ENCODE measurements around the gene FOS. TPM values are rescaled to one million over a fixed set of nuclear protein-coding genes. Genes with fewer than 3 reads are reported as not detected.
A peak's percentile ranks its signal among the peaks of the same experiment; 100 is the strongest.
"Not testable (repeated sequence)": the region's sequence is repeated elsewhere in the genome, so short reads cannot be mapped to it uniquely, and the experiment has no call there.

FOS gene
- total RNA-seq: 0.87 and 80.4 TPM in 2 replicates

DNA sequence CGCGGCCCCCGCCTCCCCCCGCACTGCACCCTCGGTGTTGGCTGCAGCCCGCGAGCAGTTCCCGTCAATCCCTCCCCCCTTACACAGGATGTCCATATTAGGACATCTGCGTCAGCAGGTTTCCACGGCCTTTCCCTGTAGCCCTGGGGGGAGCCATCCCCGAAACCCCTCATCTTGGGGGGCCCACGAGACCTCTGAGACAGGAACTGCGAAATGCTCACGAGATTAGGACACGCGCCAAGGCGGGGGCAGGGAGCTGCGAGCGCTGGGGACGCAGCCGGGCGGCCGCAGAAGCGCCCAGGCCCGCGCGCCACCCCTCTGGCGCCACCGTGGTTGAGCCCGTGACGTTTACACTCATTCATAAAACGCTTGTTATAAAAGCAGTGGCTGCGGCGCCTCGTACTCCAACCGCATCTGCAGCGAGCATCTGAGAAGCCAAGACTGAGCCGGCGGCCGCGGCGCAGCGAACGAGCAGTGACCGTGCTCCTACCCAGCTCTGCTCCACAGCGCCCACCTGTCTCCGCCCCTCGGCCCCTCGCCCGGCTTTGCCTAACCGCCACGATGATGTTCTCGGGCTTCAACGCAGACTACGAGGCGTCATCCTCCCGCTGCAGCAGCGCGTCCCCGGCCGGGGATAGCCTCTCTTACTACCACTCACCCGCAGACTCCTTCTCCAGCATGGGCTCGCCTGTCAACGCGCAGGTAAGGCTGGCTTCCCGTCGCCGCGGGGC, at the start of gene FOS:
TSS of gene FOS (plus strand) at position 407 of the 731 bp plus-strand sequence. CDS start at position 562, 155 bp downstream.
- peak; percentile 90 for DNase-seq (ENCODE audit: low read depth)

DNA sequence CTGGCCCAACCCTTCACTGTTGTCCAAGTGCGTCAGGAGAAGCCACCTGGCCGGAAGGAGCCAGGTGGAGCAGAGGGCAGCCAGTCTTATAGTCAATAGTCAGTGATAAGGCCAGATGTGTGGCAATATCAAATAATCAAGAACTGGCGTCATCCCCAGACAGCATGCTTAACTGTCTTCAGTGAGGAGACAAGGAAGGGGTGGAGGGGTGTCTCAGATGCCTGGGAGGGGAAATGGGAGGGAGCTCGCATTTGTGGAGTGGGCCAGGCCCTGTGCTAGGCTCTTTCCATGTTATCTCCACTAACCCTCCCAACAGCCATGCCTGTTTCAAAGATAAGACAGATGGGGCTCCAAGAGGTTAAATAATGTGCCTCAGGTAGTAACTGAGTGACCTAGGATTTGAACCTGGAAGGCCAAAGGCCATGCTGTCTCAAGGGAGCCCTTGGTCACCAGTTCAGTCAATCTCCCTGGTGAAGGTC, 48.9 kb upstream of the FOS start:
- no peak for DNase-seq (ENCODE audit: low read depth)

DNA sequence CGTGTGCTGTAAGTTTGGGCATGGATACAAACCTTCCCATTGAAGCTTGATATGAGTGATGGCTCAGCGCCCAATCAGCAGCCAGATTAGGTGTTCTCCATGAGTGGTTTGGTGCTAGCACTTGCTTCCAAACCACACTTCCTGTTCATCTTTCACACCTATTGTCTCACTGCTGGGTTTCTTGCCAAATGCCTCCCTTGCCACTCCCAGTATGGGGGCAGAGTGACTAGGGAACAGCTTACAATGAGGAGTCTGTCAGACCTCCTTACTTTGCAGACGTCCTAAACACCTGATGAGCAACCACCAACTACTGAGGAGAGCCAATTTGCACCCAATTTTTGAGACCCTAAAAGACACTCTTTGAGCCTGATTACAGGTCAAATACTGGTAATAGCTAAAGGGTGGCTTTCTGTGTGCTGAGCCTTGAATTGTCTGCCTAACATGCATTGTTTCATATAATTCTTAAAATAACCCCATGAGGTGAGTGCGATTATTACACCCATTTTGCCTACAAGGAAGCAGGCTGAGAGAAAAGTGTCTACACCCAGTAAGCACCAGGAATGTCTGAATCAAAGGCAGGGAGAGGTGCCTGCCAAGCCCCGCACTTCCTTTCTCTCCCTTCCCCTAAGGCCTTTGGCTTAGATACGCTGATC, 48.4 kb upstream of the FOS start:
- peak; percentile 92 for DNase-seq (ENCODE audit: low read depth)

DNA sequence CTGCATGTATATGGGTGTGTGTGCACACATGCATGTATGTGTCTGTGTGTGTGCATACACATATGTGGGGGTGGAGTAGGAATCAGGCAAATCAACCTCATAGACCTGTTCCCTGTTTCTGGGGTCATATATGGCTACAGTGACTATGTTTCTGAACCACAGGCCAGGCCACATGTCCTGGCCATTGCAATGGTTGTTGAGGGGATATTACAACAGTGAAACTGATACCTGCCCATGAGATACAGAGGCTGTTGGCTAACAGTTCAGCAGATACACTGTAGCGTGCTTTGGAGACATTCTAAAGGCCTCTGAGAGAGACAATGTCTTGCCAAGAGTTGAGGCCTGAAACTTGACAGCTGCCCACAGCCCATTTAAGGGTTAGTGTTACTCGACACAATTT, 47.3 kb upstream of the FOS start:
- no peak for DNase-seq (ENCODE audit: low read depth)

DNA sequence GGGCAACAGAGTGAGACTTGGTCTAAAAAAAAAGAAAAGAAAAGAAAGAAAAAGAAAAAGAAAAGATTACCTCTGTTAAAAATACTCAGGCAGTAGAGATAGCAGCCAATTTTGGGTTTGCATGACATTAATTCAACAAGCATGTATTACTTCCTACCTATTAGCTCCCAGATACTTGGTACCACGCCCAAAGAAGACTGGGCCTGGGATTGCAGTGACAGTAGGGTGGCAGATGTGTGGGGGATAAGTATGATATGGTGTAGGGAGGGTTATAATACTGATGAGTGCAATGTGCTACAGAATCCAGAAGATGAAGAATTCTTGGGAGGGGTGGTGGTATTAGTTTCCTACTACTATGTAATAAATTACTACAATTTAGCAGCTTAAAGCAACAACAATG, 46.4 kb upstream of the FOS start:
- DNase-seq (ENCODE audit: low read depth): no peak

DNA sequence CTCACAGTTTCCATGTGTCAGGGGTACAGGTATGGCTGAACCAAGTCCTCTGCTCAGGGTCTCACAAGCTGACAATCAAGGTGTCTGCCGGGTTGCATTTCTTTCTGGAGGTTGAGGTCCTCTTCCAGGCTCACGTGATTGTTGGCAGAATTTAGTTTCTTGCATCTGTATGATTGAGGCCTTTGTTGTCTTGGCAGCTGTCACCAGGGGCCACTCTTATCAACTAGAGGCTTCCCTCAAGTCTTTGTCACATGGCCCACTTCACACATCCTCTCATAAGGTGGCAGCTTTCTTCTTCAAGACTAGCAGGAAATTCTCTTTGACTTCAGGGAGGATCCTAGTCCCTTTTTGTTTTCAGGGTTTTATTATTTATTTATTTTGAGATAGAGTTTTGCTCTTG, 46.0 kb upstream of the FOS start:
- no peak for DNase-seq (ENCODE audit: low read depth)

DNA sequence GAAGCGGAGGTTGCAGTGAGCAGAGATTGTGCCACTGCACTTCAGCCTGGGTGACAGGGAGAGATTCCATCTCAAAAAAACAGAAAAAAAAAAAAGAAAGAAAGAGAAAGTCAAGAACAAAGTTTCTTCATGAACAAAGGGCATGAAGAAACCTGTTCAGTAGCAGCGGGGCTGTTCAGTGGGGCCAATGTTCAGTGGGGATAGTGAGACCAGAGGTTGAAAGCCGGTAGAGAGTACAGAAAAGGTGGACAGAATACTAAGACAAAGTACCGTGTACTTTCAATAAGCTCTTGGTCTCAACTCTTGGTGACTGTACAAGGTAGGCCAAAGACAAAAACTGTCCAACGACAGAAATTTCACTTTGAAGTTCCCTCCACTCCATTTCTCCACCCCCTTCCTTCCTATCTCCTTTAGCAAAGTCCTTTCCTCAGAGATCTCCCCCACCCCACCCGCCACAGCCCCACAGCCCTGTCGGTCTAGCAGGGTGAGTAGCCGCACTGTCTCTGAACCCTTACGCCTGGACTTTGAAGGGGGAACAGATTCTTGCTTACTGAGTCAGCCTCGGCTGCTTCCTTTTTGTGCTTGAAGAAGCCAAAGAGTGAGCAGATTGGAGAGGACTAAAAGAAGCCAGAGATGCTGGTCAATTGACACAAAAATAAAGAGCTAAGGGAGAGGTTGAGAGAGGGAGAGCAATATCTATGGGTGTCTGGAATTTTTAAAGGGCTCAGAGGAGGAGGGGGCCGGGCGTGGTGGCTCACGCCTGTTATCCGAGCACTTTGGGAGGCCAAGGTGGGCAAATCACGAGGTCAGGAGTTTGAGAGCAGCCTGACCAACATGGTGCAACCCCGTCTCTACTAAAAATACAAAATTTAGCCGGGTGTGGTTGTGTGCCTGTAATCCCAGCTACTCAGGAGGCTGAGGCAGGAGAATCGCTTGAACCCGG, 44.2 kb upstream of the FOS start:
- DNase-seq (ENCODE audit: low read depth): peak; percentile 84

DNA sequence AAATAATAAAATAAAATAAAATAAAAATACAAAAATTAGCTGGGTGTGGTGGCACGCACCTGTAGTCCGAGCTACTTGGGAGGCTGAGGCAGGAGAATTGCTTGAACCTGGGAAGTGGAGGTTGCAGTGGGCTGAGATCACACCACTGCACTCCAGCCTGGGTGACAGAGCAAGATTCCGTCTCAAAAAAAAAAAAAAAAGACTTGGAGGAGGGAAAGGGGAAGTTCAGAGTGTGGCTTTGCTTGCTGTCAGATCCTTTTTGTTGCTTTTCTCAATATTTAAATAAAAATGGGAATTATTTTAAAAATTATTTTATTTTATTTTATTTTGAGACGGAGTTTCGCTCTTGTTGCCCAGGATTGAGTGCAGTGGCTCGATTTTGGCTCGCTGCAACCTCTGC, 43.4 kb upstream of the FOS start:
- not testable (repeated sequence) for DNase-seq (ENCODE audit: low read depth)

DNA sequence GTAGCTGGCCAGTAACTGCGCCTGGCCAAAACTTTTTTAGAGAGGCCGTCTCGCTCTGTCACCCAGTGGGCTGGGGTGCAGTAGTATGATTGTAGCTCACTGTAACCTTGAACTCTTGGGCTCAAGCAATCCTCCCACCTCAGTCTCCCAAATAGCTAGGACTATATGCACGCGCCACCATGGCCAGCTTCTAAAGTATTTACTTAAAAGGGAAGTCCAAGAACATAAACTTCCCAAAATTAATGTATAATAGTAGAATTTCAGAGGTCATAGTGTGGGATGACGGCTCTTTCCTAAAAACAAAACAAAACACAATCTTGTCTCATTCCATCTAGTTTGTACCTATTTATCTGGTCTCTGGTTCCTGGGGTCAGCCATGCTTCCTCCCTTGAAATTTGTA, 42.2 kb upstream of the FOS start:
- no peak for DNase-seq (ENCODE audit: low read depth)

DNA sequence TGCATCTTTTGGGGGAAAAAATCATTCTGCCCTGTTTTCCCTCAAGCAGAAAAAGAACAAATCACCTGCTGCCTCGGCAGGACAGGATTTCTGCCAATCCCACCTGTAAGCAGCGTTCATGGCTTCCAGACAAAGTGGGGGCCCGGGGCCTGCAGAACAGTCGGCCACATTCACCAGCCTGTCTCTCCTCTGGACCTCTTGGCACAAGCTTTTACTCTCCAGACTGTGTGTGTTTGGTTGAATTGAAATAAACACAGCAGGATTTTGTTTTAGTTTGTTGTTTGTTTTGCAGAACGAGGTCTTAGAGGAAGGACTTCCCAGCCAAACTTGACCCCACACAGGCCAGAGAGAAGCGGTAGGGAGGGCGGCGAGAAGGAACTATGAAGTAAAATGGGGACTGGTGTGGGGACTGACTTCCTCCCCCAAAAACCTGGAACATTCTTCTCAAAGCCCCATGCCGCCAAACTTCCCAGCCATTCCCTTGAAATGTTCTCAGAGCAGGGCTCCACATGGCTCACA, 41.7 kb upstream of the FOS start:
- DNase-seq (ENCODE audit: low read depth): no peak

DNA sequence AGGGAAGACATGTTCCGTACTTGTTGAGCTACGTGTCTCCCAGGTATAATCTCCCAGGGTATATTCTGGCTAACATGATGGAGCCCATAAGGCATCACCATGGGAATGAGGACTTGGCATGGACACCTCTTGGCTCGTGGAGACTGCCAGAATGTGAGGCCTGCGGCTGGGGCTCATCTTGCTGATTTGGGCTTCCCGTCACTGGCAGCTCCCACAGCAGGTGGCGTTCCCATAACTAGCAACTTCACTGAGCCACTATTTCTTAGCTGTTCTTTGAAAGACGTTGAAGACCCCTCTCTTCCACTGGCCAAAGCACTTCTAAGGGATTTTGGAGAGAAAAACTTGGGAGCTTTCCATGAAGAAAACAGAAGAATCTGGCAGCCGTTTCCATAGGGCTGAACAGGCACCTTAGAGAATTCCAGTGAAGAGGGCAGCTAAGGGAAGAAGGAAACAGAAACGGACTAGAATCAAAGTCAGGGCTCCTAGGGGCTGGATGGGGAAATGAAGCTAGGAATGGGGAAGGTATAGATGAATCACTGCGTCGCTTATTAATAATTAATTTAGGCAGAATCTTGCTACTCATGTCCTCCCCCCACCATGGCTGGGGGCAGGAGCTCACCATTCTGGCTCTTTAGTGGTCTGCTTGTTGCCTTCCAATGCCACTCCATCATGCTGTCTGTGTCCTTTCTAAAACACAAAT, 39.7 kb upstream of the FOS start:
- DNase-seq (ENCODE audit: low read depth): no peak

DNA sequence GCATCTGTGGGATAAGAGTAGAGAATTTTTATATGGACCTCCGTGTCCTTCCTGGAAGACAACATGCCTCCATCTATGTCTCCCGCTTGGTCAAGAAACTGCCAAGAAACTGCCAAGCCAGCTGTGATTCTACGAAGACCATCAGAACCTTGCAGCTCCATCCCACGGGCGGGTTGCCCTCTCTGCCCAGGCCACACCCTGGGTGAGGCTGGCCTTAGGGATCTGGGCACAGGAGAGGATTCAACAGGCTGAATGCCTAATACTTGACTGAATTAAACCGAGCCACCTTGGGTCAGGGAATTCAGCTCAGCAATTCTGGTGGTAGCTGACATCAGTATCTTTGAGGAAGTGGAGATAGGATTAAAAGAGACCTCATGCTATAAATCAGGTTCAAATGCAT, 37.8 kb upstream of the FOS start:
- DNase-seq (ENCODE audit: low read depth): no peak

DNA sequence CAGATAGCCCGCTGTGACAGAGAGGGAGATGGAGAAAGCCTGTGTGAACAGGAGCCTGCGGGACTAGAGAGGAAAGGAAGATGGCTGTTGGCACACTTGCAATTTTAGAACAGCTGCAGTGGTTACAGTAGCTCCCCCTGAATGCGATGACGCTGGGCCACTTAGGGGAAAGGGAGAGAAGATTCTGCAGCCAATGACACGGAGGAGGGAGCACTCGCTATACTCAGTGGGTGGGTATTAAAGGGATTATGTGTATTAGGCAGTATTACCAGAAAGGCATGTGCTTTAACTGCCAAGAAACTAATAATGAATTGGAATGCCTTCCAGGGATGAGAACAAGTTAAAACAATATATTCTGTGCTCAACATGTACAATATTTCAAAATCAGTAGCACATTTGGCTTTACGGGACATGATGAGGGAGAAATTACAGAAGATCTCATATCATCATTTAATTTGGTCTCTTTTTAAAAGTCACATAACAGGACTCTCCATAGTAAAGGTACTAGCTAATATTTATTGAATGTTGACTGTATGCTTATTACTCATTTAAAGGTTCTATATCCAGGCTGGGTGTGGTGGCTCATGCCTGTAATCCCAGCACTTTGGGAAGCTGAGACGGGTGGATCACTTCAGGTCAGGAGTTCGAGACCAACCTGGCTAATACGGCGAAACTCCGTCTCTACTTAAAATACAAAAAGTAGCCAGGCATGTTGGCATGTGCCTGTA, 35.9 kb upstream of the FOS start:
- DNase-seq (ENCODE audit: low read depth): no peak

DNA sequence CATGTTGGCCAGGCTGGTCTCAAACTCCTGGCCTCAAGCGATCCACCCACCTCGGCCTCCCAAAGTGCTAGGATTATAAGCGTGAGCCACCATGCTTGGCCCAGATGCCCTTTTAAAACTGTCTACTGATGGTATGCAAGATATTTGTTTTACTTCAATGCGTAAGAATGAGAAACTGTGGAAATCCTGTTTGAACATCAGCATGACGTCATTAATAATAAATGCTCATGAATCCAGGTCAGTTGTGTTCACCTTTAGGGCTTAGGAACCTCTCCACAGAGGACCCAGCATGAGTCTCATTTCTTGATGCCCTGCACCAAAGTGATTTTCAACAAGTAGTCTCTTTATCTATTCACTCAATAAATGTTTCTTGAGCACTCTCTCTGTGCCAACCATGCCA, 34.5 kb upstream of the FOS start:
- no peak for DNase-seq (ENCODE audit: low read depth)

DNA sequence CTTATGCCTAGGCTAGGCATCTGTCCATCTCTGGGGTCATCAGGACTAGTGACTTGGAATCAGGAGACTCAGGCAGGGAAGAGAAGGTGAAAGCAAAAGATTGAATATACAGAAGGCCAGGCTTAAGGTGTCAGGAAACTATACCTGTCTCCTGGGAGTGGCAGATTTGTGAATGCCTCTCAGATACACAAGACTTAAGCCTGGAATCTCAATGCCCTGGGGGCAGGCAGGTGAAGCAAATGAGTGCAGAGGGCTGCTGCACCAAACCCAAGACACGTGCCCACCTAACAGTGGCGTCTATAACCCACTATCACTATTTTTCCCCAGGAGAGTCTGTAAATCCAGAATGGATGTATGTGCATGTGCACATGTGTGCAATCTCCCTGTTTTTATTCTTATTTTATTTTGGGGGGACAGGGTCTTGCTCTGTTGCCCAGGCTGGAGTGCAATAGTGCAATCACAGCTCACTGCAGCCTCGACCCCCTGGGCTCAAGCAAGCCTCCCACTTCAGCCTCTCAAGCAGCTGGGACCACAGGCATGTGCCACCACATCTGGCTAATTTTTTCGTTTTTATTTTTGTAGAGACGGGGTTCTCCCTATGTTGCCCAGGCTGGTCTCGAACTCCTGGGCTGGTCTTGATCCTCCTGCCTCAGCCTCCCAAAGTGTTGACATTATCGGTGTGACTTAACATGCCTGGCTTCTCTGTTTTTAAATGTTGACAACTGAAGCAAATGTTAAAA, 31.9 kb upstream of the FOS start:
- no peak for DNase-seq (ENCODE audit: low read depth)

DNA sequence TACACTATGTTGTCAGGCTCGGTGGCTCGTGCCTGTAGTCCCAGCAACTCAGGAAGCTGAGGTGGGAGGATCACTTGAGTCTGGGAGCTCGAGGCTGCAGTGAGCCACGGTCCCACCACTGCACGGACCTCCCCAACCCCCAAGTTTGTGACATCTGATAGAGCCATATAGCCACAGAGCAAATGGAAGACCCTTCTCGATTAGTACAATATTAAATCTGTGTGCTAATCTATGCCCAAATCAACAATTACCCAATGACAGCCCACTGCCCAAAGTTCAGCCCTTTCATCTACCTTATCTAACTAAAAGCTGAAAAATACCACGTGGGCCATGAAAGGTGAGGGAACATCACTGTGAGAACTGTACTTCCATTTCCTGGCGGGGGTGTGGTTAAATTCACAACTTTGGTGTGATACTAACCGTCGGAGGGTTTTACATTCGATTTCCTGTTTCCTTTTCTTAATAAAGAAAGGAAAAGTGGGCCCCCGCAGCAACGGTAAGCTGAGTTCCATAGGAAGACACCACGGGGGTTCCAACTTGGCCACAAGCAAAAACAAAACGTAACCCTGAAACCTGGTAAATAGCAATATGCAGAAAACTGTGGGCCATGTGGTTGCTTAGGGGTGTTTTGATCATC, 31.2 kb upstream of the FOS start:
- no peak for DNase-seq (ENCODE audit: low read depth)

DNA sequence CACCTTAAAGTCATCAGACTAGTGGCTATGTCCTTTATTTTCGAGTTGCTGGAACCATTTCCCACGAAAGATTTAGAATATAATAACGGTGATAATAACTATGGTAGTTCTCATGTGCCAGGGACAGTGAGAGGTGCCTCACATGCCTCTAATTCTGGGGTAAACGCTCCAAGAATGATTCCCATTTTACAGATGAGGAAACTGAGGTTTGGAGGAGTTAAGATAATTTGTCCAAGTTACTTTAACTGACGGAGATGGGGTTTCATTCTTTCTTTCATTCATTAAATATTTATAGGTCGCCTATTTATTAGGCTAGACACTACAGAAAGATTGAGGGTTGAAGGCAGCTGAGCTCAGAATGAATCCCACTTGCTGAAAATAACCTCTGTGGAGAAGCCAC, 30.7 kb upstream of the FOS start:
- no peak for DNase-seq (ENCODE audit: low read depth)

DNA sequence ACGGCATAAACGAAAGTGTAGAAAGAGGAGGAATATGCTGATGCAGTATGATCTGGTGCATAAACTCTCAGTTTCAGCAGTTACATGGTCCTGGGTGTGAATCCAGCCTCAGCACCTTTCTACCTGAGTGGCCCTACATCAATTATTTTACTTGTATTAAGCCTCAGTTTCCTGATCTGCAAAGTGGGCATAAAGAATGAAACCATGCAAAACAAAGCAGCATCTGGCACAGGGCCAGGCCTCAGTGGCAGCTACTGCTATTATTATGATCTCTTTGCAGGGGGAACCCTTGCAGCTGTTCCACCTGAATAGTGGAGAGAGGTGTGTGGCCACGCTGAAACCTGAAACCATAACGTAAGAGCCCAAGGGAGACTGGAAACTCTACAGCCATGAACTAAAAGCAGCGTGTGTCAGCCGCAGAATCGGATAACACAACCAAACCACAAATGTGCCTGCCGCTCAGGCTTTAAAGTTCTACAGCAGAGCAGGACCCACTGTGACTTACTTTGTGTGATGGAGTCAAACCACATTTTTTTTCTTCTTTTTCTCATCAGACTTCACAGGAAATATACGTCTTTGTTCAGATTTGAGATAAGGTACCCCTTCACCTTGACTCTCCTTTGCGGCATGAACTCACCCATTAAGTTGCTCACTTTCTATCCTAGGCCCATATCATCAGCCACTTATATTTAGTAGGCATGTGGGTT, 29.2 kb upstream of the FOS start:
- peak; percentile 34 for DNase-seq (ENCODE audit: low read depth)

DNA sequence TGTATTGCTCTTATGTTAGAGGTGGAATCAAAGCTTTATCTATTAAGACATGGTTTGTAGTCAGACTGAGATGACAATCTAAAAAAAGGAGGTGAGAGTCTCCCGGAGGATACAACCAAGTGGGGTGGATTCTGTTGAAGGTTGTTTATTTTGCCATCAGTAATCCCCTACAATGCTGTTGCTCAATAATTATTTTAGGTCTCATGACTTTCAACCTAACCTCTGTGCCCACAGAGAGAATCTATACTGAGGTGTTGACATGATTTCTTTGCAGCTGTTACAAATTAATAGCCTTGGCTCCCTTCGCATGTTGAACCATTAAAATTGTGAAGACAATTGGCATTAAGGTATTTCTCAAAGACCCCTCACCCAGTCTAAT, 28.7 kb upstream of the FOS start:
- DNase-seq (ENCODE audit: low read depth): peak; percentile 69
